GM12878 (cell line): ENCODE data around the gene GOLGA2. TPM values are rescaled to one million over a fixed set of nuclear protein-coding genes. Genes with fewer than 3 reads are reported as not detected.

Source experiments
- ATAC-seq: fragments of 200-7000 bp; cut with Tn5 transposase; 3 replicates; pipeline ENCODE4 v1.9.1; 2020; ENCODE audit warnings: mild to moderate bottlenecking, moderate library complexity
- BruUV-seq: library from RNA; stranded (reverse); fragments of 400-500 nt; replicated peaks from 2 replicates; lab custom pipeline; 2021; lab: Mats Ljungman, UMichigan
- CTCF ChIA-PET: fragments of 300-600 bp; sonication (Branson Sonifier 250); formaldehyde crosslinking; extraction: SDS; loops from one replicate; lab custom pipeline; 2021; ENCODE audit warnings: inconsistent platforms; lab: Yijun Ruan, JAX
- POLR2A ChIA-PET: fragments of 350-600 bp; formaldehyde crosslinking; extraction: SDS; loops from one replicate; lab custom pipeline; 2021; ENCODE audit warnings: inconsistent platforms; lab: Charles Lee
- RAD21 ChIA-PET: fragments of 300-600 bp; sonication (Branson Sonifier 250); formaldehyde crosslinking; loops from one replicate; lab custom pipeline; 2023; ENCODE audit warnings: antibody characterized with exemption; ENCODE audit not compliant: unreplicated experiment; lab: Charles Lee
- SMC1A ChIA-PET: fragments of 300-600 bp; sonication (Branson Sonifier 250); formaldehyde crosslinking; loops from one replicate; lab custom pipeline; 2023; ENCODE audit not compliant: unreplicated experiment, uncharacterized antibody; lab: Charles Lee
- DNase-seq: peaks from one replicate; pipeline ENCODE4 v3.0.0-alpha.2; 2011; ENCODE audit warnings: low read depth, low spot score
- FAIRE-seq: peaks from 3 replicates; lab custom pipeline; 2011; peaks lifted over from hg19 to GRCh38; lab: Jason Lieb, UNC
- H2AFZ ChIP-seq: 2 replicates; pipeline ENCODE4 v1.6.0; 2011; ENCODE audit warnings: low read depth, low read length, control low read depth; ENCODE audit not compliant: control insufficient read depth
- H3K27ac ChIP-seq: 2 replicates; pipeline ENCODE4 v1.5.1; 2011; ENCODE audit warnings: control low read depth; ENCODE audit not compliant: control insufficient read depth, insufficient read depth
- H3K27me3 ChIP-seq, 2 experiments: replicated peaks in 1 of 2; 2 replicates each; pipeline versions ENCODE4 v1.6.0 to v1.6.1; 2011; ENCODE audit warnings: low read length in 1 of 2; ENCODE audit not compliant: control insufficient read depth in 2 of 2, insufficient read depth in 2 of 2
- H3K36me3 ChIP-seq, 2 experiments: 2 replicates each; pipeline ENCODE4 v1.5.1; 2011; ENCODE audit warnings: low read length in 1 of 2; ENCODE audit not compliant: control insufficient read depth in 2 of 2, insufficient read depth in 2 of 2
- H3K4me1 ChIP-seq: 2 replicates; pipeline ENCODE4 v1.6.1; 2011; ENCODE audit warnings: mild to moderate bottlenecking, low read length, moderate library complexity, mixed read lengths; ENCODE audit not compliant: control insufficient read depth, insufficient read depth
- H3K4me2 ChIP-seq: 2 replicates; pipeline ENCODE4 v1.6.0; 2011; ENCODE audit warnings: control low read depth; ENCODE audit not compliant: control insufficient read depth, insufficient read depth
- H3K4me3 ChIP-seq: fragments of 200-600 bp; sonication (generic); 2 replicates; pipeline ENCODE4 v1.5.1; 2016
- H3K79me2 ChIP-seq: 2 replicates; pipeline ENCODE4 v1.6.0; 2011; ENCODE audit warnings: low read length; ENCODE audit not compliant: control insufficient read depth, insufficient read depth
- H3K9ac ChIP-seq: 2 replicates; pipeline ENCODE4 v1.8.0; 2011; ENCODE audit warnings: low read length, control low read depth, mixed read lengths; ENCODE audit not compliant: control insufficient read depth, insufficient read depth
- H3K9me3 ChIP-seq: replicated peaks from 3 replicates; pipeline ENCODE4 v1.5.1; 2011; ENCODE audit warnings: mild to moderate bottlenecking, low read length; ENCODE audit not compliant: control insufficient read depth, insufficient read depth
- H4K20me1 ChIP-seq: 2 replicates; pipeline ENCODE4 v1.6.0; 2011; ENCODE audit not compliant: control insufficient read depth, insufficient read depth
- ATF7 ChIP-seq: fragments of 450-650 bp; IDR thresholded peaks from 2 replicates; pipeline ENCODE4 v1.6.1; 2016; ENCODE audit warnings: low read depth, mild to moderate bottlenecking
- E2F4 ChIP-seq: IDR thresholded peaks from 2 replicates; pipeline ENCODE4 v1.6.1; 2012; ENCODE audit warnings: low read depth, low read length, improper control_type of control experiment
- FOXK2 ChIP-seq: fragments of 450-650 bp; IDR thresholded peaks from 2 replicates; pipeline ENCODE4 v1.6.1; 2017; ENCODE audit warnings: mild to moderate bottlenecking, moderate library complexity
- HCFC1 ChIP-seq: fragments of 150-350 bp; IDR thresholded peaks from 2 replicates; pipeline ENCODE4 v1.6.1; 2014; ENCODE audit warnings: low read length
- IKZF1 ChIP-seq: fragments of 450-650 bp; conservative IDR thresholded peaks from 2 replicates; pipeline ENCODE4 v1.6.1; 2017; ENCODE audit warnings: antibody characterized with exemption, mild to moderate bottlenecking
- MXI1 ChIP-seq: fragments of 150-350 bp; IDR thresholded peaks from 2 replicates; pipeline ENCODE4 v1.6.1; 2011; ENCODE audit warnings: low read depth, mild to moderate bottlenecking, inconsistent platforms, low read length, improper control_type of control experiment
- MYB ChIP-seq: fragments of 150-350 bp; IDR thresholded peaks from 2 replicates; pipeline ENCODE4 v1.6.1; 2014; ENCODE audit warnings: mild to moderate bottlenecking, low read depth, low read length, borderline replicate concordance
- NFXL1 ChIP-seq: fragments of 450-650 bp; IDR thresholded peaks from 2 replicates; pipeline ENCODE4 v1.6.1; 2017; ENCODE audit warnings: antibody characterized with exemption, mild to moderate bottlenecking, borderline replicate concordance
- NFYB ChIP-seq: IDR thresholded peaks from 2 replicates; pipeline ENCODE4 v1.6.1; 2011; ENCODE audit warnings: low read depth, mild to moderate bottlenecking, low read length, improper control_type of control experiment, moderate library complexity; ENCODE audit not compliant: insufficient read depth
- NKRF ChIP-seq: fragments of 450-650 bp; conservative IDR thresholded peaks from 2 replicates; pipeline ENCODE4 v1.6.1; 2017; ENCODE audit warnings: mild to moderate bottlenecking, moderate library complexity
- NR2F1 ChIP-seq: fragments of 450-650 bp; conservative IDR thresholded peaks from 2 replicates; pipeline ENCODE4 v1.6.1; 2017; ENCODE audit warnings: mild to moderate bottlenecking
- NRF1 ChIP-seq: conservative IDR thresholded peaks from 2 replicates; pipeline ENCODE4 v1.6.1; 2011; ENCODE audit warnings: mild to moderate bottlenecking, low read depth, low read length, improper control_type of control experiment
- SIN3A ChIP-seq: IDR thresholded peaks from 2 replicates; pipeline ENCODE4 v1.6.1; 2012; ENCODE audit warnings: low read depth, low read length, improper control_type of control experiment
- TARDBP ChIP-seq: IDR thresholded peaks from 2 replicates; pipeline ENCODE4 v1.6.1; 2016; ENCODE audit warnings: borderline replicate concordance
- TCF3 ChIP-seq: IDR thresholded peaks from 2 replicates; pipeline ENCODE4 v1.6.1; 2012; ENCODE audit warnings: low read depth, mild to moderate bottlenecking, low read length, borderline replicate concordance; ENCODE audit not compliant: insufficient read depth
- YBX1 ChIP-seq: fragments of 450-650 bp; IDR thresholded peaks from 2 replicates; pipeline ENCODE4 v1.6.1; 2016; ENCODE audit warnings: antibody characterized with exemption
- ZBTB4 ChIP-seq: fragments of 450-650 bp; formaldehyde crosslinking; IDR thresholded peaks from 2 replicates; pipeline ENCODE4 v1.4.0; 2022; ENCODE audit warnings: mild to moderate bottlenecking, moderate library complexity
- ZNF384 ChIP-seq: IDR thresholded peaks from 2 replicates; pipeline ENCODE4 v1.6.1; 2012; ENCODE audit warnings: low read depth, mild to moderate bottlenecking, low read length, improper control_type of control experiment, borderline replicate concordance
- WGBS: methylation state at CpG from one replicate; pipeline ENCODE4 v1.1.6; 2016; ENCODE audit warnings: low lambda C conversion rate; ENCODE audit not compliant: insufficient replicate concordance, insufficient coverage; ENCODE audit errors: missing lambda C conversion rate; 5-methylcytosine and 5-hydroxymethylcytosine counted together
- in situ Hi-C: fragments of 300-500 bp; cut with MboI; formaldehyde crosslinking; loops from 9 replicates; pipeline ENCODE4 v1.14.3; 2018; ENCODE audit warnings: mixed read lengths
- intact Hi-C: fragments of 100-400 bp; cut with micrococcal nuclease; formaldehyde crosslinking; loops from one replicate; pipeline ENCODE4 v1.14.2; 2022; ENCODE audit not compliant: unreplicated experiment
- polyA plus RNA-seq, 11 experiments: library from polyadenylated mRNA; depleted of rRNA in 4 of 11; unstranded in 6 of 11; stranded (reverse) in 5 of 11; fragments of >200 nt; fragmentation: Nextera tagmentation in 4 of 11; fragmentation: Illumina TruSeq in 1 of 11; extraction: Ambion mirVana in 4 of 11; extraction: Trizol in 1 of 11; gene quantifications; 1 replicate in 1 of 11; 2 replicates in 10 of 11; pipeline versions ENCODE4 v1.2.1 to v1.2.3, GENCODE V29; 2011 to 2016; ENCODE audit warnings: inconsistent platforms in 2 of 11, missing spikeins in 2 of 11, low read depth in 1 of 11
- total RNA-seq, 4 experiments: library from RNA; depleted of rRNA in 3 of 4; stranded (reverse); fragments of >200 nt in 3 of 4; fragmentation: Illumina TruSeq in 1 of 4; extraction: Trizol in 1 of 4; gene quantifications; 2 replicates each; pipeline versions ENCODE4 v1.2.1 to v1.2.3, GENCODE V29; 2013 to 2021

Gene GOLGA2
- total and polyA plus RNA-seq, 10 of the 15 experiments (the other 5 are each of a cell fraction or from before 2014, with no cell fraction given), result 5.9 to 32.6 (median 19.7) TPM

GRCh38 chr9:128242828-128243214, 33.0 kb downstream of the GOLGA2 start:
- ATAC-seq (no peak), FAIRE-seq (no peak), DNase-seq (no peak)
- intact Hi-C loops, result no loop called here
- SMC1A ChIA-PET, result no interaction called here
- BruUV-seq, result no TSS peak
- Histone ChIP-seq H3K27me3 (no peaks in the 10 kb centered on the region), H3K79me2 (no peaks in the 10 kb centered on the region), H2AFZ (no peak overlapping the region), H4K20me1 (no peaks in the 10 kb centered on the region), H3K4me3 (no peak overlapping the region), H3K4me1 (no peaks in the 10 kb centered on the region), H3K27ac (no peak overlapping the region), H3K4me2 (no peak overlapping the region), H3K36me3 (no peaks in the 10 kb centered on the region), H3K9ac (no peak overlapping the region), H3K9me3 (no peaks in the 10 kb centered on the region)
- no peak for TF ChIP-seq FOXK2
- no peak for TF ChIP-seq MYB
- no peak for TF ChIP-seq HCFC1
- TF ChIP-seq IKZF1, result no peak
- no peak for TF ChIP-seq YBX1
- no peak for TF ChIP-seq TCF3
- TF ChIP-seq TARDBP, result no peak
- TF ChIP-seq NFXL1, result no peak
- TF ChIP-seq MXI1, result no peak
- TF ChIP-seq ZBTB4 (CRISPR knock-in tag), result no peak
- no peak for TF ChIP-seq E2F4
- no peak for TF ChIP-seq ZNF384
- TF ChIP-seq NRF1, result no peak
- no peak for TF ChIP-seq ATF7
- TF ChIP-seq NR2F1, result no peak
- TF ChIP-seq NKRF, result no peak
- no peak for TF ChIP-seq SIN3A
- TF ChIP-seq NFYB, result no peak
- RAD21 ChIA-PET, result no interaction called here
- in situ Hi-C loops, result no loop called here
- 12% methylated on average over 6 of the region's 7 CpGs for WGBS
- POLR2A ChIA-PET, result no interaction called here
- CTCF ChIA-PET, result no interaction called here
